OCI-LY1 (cell line): ENCODE results near the gene KRT4.

ENCODE experiments used
- EZH2 ChIP-seq: fragments of 200-600 bp; sonication (generic), shearing (Covaris generic); IDR thresholded peaks from 2 replicates; pipeline ENCODE4 v1.8.0; 2017; ENCODE audit warnings: borderline replicate concordance, mixed run types, mild to moderate bottlenecking, antibody characterized with exemption, low read length, moderate library complexity, mixed read lengths
- TF ChIP-seq, protein P1 (sequence below): fragments of 200-600 bp; sonication (generic), shearing (Covaris generic); IDR thresholded peaks from 2 replicates; pipeline ENCODE4 v1.5.1; 2017; ENCODE audit warnings: mild to moderate bottlenecking, antibody characterized with exemption, low read length, moderate library complexity, mixed read lengths

DNA sequence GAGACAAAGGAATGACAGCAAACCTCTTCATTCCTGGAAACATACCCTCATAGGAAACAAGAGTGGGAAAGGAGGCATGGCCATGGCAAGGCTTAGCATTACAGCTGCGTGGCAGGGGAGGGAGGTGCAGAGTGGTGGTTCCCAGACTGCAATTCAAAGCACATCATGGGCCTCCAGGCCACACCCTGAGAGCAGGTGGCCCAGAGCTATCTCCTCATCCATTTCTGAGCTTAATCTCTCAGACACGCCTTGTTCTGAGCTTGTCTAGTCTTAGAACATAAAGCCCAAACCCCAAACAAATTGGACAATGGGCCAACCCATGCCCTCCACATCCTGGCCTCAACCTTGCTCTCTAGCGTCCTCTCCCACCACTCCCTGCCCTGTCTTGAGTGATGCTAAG, 12.1 kb downstream of the KRT4 start:
- TF ChIP-seq, protein P1, sequence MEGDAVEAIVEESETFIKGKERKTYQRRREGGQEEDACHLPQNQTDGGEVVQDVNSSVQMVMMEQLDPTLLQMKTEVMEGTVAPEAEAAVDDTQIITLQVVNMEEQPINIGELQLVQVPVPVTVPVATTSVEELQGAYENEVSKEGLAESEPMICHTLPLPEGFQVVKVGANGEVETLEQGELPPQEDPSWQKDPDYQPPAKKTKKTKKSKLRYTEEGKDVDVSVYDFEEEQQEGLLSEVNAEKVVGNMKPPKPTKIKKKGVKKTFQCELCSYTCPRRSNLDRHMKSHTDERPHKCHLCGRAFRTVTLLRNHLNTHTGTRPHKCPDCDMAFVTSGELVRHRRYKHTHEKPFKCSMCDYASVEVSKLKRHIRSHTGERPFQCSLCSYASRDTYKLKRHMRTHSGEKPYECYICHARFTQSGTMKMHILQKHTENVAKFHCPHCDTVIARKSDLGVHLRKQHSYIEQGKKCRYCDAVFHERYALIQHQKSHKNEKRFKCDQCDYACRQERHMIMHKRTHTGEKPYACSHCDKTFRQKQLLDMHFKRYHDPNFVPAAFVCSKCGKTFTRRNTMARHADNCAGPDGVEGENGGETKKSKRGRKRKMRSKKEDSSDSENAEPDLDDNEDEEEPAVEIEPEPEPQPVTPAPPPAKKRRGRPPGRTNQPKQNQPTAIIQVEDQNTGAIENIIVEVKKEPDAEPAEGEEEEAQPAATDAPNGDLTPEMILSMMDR, result no peak
- TF ChIP-seq EZH2, result no peak
